HG03432 (cell line): ENCODE results near the gene COMP.

Source experiments
- ATAC-seq: cut with Tn5 transposase; IDR thresholded peaks from one replicate; pipeline ENCODE4 v1.9.1; 2021; ENCODE audit warnings: mild to moderate bottlenecking, moderate library complexity; ENCODE audit not compliant: unreplicated experiment

COMP gene

DNA sequence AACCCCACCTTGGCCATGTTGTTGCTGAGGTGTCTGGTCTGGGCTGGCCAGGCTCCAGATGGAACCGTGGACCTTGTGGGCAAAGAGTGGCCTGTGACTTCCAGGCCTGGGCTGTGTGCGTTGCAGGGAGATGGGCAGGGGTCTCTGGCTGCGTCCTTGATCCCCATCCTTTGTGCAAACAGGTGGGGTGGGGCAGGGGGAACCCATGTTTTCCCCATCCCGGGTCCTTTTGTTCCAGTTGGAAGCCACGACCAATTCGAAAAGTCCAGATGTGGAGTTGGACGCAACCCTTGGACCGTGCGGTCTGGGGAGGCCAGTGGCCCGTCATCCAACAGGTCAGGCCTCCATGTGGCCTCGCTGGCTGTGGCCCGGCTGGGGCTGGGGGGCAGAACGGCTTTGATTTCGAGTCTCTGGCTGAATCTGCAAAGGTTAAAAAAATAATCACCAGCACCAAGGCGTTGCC is 13.1 kb upstream of the COMP start:
- no peak for ATAC-seq

DNA sequence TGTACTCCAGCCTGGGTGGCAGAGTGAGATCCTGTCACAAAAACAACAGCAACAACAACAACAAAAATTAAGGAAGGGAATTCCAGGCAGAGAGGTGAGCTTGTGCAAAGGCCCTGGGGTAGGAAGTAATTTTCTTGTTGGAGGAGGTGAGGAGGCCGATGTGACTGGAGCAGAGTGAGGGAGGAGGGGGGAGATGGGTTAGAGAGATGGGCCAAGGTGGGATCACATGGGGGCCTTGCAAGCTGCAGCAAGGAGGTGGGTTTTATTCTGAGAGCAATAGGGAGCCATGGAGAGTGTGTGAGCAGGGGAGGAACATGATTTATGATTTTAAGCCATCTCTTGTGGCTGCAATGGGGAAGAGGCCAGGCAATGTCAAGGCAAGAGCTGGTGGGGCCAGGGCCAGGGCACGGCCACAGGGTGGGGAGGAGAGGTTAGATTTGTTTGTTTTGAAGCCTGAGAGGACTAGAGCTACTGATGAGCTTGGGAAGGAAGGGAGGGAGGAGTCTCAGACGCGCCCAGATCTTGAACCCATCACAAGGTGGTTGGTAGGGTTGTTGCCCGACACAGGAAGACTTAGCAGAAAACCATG is 12.5 kb upstream of the COMP start:
- ATAC-seq, result no peak

DNA sequence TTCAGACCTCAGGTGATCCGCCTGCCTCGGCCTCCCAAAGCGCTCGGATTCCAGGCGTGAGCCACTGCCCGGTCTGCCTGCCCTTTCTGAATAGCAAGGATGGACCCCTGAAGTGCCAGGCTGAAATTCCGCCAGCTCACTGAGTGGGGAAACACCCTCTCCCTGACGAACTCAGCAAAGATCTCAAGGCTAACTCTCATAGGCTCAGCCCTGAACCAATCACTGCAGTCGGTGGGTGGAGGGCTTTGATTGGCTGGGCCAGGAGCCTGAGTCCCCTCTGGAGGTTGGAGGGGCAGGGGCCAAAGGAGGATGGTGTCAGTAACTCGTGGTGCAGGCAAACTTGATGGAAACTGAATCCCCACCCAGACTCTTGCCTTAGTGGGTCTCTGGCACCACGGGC is 11.2 kb upstream of the COMP start:
- no peak for ATAC-seq

DNA sequence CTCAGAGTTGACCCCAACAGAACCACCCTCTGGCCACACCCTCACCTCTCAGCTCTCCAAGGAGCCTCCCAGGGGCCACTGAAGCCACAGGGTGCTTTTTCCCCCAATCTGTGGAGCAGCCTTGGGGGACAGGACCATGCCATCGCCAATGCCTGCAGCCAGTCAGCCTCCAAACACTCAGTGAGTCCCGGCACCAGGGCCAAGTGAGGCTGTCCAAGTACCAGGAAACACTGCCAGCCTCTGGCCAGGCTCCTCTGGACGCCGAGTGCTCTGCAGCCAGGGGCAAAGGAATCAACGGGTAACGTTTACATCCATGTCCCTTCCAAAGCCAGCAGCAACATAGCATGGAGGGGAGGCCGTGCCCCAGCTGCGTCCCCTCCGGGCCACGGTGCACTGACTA is 9.5 kb upstream of the COMP start:
- ATAC-seq, result no peak

DNA sequence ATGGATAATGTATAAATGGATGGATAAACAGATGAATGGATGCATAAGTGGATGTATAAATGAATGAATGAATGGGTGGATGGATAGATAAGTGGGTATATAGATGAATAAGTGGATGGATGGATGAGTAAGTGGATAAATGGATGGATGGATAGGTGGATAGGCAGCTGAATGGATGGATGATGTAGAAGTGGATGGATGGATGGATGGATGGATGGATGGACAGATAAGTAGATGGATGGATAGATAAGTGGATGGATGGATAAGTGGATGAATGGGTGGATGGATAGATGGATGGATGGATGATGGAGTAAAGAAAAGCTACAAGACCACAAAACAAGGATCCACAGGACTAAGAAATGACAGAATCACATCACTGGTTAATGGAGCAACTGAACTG is 9.0 kb upstream of the COMP start:
- no peak for ATAC-seq

DNA sequence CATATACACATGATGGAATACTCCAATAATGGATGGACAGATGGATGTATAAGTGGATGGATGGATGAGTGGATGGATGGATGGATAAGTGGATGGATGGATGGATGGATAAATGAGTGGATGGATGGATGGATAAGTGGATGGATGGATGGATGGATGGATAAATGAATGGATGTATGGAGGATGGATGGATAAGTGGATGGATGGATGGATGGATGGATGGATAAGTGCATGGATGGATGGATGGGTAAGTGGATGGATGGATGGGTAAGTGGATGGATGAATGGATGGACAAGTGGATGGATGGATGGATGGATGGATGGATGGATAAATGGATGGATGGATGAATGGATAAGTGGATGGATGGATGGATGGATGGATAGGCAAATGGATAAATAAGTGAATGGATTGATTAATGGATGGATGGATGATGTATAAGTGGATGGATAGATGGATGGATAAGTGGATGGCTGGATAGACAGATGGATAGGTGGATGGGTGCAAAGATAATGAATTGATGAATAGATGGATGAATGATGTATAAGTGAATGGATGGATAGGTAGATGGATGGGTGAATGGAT is 8.4 kb upstream of the COMP start:
- ATAC-seq, result no peak

DNA sequence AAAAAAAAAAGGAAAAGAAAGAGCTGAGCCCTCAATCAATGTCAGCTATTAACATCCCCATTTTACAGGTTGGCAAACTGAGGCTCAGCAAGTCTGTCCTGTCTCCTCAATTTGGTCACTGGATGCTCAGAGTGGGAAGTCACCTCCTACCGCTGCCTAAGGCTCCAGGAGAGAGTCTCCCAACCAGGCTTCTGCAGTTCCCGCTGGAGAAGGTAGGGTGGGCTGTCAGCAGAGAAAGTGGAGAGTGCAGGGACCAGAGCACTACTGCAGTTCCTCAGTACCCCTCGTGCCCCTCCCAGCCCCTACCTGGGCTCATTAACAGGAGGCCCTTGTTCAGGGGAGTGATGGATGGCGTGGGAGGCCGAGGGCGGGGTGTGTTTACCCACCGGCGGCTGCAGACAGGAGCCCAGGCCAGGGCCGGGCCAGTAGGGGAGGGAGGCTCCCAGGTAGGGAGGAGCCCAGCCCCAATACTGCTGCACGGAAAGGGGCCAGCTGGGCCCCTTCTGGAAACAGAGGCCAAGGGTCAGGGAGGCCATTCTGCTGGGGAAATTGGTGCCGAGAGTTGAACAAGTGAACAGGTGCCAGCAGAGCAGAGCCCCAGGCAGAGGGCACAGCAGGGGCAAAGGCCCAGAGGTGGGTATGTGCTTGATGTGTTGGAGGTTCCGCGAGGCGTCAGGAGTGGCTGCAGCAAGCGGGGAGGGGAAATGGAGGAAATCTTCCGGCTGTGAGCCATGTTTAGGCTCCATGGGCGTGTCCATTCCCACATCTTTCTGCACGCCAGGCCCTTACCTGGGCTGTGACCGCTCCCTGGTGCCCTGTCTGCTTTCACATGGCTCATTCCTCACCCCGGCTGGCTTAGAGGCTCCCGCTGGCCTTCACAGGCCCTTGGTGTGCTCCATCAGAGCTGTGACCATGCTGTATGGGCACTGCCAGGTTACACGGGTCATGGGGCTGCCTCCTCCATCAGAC is 7.6 kb upstream of the COMP start:
- ATAC-seq, result no peak

DNA sequence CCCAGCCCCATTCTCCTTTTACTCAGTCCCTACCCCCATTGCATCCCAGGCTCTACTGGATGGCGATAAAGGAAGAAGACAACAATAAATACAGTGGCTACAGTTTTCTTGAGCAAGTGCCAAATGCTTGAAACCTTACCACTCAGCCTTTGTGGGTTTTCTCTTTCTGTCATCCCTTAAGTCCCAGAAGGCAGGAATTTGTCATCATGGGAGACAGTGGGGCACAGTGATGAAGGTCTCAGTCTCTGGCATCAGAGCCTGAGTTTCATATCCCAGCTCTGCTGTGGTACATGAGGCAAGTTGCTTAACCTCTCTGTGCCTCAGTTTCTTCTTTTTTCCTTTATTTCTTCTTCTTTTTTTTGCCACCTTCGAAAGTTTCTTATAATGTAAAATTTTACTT is 5.1 kb upstream of the COMP start:
- no peak for ATAC-seq

DNA sequence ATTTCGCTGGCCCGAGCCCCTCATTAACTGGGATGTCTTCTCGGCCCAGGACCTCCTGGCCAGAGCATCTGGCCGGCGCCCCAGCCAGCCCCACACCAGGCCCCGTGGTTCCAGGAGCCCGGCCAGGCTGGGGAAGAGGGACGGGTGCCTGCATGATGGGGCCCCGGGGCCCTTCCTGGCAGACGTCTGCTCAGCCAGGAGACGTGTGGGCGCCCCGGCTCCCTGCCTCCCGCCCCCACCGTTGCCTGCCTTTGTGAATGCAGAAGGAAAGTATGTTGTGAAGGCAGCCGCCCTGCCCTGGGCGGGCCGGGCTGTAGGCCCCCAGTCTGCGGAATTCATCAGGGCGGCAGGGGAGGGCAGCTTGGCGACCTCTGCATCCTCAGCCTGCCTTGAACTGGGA is 4.4 kb upstream of the COMP start:
- no peak for ATAC-seq

DNA sequence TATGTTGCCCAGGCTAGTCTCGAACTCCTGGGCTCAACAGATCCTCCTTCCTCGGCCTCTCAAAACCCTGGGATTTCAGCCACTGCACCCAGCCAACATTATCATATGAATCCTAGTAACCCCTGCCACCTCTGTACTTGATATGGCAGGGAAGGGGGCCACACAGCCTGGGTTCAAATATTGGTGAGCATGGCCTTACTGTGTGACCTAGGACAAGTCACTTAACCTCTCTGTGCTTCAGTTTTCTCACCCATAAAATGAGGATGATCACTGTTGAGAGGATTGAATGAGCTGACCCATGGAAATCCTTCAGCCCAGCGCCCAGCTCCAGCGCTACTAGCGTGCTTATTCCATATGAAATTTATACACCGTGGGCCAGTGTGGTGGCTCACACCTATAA is 3.6 kb upstream of the COMP start:
- ATAC-seq, result no peak

DNA sequence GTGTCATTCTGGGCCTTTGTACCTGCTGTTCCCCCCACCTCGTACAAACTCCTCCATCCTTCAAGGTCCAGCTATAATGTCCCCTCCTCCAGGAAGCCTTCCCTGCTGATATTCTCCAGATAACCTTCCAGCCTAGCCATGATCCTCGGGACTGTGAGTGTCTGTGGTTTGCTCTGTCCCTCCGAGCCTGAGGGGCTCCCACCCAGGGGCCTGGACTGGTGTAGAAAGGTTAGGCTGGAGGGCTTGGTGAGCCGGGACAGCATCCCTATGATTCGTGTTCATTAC is 2.9 kb upstream of the COMP start:
- no peak for ATAC-seq

DNA sequence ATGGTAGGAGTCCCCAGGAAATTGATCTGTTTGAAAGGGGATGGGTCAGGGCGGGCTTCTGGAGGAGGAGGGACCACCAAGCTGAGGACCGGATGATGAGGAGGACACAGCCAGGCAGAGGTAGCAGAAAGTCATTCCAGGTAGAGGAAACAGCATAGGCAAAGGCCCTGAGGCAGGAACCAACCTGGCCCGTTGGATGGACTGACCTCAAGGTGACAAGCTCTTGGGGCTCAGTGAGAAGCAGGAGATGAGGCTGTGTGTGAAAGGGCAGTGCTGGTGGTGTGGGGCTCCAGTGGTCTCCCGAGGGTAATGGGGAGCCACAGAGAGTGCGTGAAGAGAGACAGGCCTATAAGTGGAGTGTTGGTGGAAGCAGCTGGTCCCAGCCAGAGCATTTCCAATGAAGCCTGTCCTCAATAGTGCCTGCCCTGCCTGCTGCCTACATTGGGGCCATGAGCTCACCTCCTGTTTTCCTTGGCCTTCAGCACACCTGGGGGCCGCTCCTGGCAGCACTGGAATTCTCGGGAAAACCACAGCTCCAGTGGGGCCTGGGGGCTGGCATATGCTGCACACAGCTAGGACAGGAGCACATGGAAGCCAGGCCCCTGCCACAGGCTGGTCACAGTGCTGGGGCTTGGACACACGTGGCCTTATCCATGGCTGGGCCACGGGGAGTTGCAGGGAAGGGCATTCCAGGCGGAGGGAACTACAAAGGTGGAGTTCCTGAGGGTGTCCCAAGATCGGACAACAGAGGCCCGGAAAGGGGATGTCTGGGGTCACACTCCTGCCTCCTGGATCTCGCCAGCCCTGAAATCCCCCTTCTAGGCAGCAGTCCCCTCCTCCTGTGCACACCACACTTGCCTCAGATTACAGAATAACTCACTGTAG is 2.3 kb upstream of the COMP start:
- no peak for ATAC-seq

DNA sequence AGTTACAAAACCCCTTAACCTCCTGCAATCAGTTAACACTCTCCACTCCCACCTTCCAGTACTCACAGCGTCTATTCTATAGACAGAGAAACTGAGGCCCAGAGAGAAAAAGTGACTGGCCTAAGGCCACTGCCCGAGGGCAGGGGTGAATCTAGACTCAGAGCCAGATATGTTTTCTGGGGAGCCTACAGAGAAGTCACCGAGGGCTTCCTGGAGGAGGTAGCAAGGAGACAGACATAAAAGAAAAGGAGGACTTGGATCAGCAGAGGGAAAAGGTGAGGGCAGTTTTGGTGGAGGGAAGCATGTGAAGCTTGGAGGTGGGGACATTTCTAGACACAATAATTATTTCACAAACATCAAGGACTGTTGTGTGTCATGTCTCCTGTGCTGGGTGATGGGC is 1.6 kb upstream of the COMP start:
- no peak for ATAC-seq

DNA sequence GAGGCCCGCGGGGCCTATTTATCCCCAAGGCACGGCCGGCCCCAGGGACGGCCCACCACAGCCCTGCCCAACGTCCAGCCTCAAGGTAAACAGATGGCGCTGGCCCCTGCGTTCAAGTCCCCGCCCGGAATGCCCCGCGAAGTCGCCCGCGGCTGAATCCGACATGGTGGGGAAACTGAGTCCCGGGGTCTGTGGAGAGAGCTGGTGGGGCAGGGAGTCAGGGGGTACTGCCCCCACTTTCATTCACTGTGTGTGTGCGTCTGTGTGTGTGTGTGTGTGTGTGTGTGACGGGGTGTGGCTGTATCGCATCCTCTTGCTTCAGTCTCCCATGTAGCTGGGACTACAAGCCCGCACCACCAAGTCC is 192 bp upstream of the COMP start:
- no peak for ATAC-seq

DNA sequence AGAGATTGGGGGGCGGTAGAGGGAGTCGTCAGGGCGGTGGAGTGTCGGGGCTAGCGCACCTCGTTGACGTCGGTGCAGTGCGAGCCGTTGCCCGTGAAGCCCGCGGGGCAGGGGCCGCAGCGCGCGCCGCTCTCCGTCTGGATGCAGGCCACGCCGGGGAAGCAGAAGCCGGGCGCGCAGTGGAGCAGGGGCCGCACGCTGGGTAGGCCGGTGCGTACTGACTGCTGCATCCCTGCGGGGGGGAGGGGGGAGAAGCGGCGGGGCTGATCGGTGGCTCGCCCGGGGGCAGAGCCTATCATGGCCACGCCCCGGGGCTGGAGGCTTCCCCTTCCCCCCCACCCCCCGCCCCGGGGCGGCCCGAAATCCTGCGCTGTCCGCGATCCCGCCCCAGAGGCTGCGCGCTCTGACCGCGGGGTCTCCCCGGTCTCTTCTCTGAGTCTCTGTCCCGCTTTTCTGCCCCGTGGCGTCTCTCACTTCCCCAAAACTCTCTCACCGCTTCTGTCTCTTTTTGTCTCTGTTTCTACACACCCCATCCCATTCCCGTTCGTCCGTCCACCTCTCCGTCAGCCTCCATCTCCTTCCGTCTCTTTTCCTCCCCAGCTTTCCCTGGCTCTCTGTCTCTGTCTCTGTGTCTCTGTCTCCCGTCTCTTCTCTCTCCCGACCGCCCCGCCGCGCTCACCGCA is 1.1 kb downstream of the COMP start:
- no peak for ATAC-seq

DNA sequence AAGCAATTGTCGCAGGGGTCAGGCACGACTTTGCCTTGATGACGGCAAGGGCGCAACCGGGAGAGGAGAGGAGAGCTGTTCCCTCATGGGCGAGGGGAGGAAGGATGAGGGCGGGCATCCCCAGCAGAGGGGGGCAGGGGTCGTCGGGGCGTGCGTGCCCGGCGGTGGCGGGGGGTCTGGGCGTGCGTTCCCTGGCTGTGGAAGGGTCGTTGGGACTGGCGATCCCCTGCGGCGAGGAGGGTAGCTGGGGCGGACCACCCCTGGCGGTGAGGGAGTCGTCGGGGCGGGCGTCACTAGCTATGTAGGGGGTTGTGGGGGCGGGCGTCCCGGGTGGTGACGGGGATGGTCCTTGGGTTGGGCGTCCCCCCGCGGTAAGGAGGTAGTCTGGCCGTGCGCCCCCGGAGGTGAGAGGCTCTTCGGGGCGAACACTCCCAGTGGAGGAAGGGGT is 1.7 kb downstream of the COMP start:
- no peak for ATAC-seq

DNA sequence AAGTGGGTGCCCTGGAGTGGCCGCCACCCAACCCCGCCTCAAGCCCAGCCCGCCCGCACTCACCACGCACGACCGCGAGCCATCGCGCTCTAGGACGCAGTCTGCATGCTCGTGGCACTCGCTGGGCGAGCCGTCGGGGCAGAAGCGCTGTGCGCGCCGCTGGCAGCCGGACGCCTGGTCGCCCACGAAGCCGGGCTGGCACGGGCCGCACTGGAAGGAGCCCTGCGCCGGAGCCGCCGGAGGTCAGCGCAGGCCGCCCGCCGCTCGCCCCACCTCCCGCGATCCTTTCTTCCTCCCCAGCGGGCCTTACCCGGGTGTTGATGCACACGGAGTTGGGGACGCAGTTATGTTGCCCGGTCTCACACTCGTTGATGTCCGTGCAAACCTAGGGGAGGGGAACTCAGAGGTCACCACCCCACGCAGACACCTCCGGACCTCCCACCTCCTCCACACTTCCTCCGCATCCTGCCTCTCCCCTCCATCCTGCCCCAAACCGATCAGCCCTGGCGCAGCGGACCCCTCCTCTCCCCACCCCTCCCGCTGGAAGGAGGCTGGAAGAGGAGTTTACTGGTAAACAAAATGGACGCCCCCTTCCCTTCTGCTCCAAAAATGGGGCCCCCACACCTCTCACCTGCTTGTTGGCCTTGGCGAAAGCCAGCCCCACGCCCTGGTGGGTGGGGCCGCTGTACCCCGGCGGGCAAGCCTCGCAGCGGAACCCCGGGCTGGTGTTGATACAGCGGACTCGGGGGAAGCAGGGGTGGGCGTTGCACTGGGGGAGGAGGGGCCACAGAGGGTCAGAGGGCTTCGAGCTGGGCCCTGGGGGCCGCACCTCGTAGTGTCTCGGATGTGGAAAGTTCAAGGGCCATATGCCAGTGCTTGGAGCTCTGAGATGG is 2.3 kb downstream of the COMP start:
- no peak for ATAC-seq

DNA sequence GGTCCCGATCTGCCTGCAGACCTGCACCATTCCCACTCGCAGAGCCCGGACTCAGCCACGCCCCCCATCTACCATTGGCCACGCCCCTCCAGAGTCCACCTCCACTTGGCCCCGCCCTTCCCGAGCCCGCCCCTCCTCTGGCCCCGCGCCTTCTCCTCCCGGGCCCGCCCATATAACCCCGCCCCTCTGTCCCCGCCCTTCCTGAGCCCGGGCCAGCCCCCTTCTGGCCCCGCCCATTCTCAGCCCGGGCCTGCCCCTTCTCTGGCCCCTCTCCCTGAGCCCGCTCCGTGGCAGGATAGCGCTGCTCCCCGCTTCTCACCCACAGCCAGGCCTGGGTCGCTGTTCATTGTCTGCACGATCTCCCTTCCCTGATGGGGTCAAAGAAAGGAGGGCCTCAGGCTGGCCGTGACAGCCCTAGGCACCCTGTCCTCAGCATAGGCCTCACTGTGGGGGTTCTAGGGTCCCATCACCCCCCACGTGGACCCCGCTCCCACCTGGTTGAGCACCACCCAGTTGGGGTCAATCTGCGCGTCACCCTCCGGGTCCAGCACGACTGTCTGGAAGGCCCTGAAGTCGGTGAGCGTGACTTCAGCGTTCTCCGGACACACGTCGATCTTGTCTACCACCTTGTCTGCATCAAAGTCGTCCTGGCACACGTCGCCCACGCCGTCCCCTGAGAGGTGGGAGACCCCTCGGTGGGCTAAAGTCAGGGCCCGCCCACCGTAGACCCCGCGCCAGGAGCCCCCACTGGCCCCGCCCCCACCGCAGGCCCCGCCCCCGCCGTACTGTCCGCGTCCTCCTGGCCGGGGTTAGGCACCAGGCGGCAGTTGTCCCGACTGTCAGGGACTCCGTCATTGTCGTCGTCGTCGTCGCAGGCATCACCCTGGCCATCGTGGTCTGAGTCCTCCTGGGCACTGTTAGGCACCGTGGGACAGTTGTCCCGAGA is 5.7 kb downstream of the COMP start:
- ATAC-seq, result no peak

DNA sequence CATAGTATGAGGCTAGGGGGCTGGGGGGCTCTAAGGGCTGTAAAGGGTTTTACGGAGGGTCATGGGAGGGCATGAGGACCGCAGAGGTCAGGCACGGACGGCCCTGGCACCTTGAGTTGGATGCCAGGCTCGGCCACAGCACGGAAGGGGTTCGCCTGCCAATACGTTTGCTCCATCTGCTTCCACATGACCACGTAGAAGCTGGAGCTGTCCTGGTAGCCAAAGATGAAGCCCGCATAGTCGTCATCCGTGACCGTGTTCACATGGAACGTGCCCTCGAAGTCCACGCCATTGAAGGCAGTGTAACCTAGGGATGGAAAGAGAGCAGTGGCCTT is 6.4 kb downstream of the COMP start:
- ATAC-seq, result no peak
